Astrocyte of the spinal cord (primary cell): ENCODE data around the gene NDC1.

ENCODE experiments used
- DNase-seq: peaks from one replicate; pipeline ENCODE4 v3.0.0; 2011; ENCODE audit warnings: low read depth, low spot score
- H3K4me3 ChIP-seq: 2 replicates; pipeline ENCODE4 v1.5.1; 2011; ENCODE audit warnings: low read depth, mild to moderate bottlenecking, low read length, moderate library complexity
- in situ Hi-C: cut with HindIII; loops from 2 replicates; pipeline ENCODE4 v1.10.0; 2017; ENCODE audit warnings: low sequenced_read_pairs
- TF ChIP-seq, protein P1 (sequence below): IDR thresholded peaks from 2 replicates; pipeline ENCODE4 v1.5.1; 2012; ENCODE audit warnings: low read depth, mild to moderate bottlenecking, low read length, inconsistent platforms

The NDC1 gene

DNA sequence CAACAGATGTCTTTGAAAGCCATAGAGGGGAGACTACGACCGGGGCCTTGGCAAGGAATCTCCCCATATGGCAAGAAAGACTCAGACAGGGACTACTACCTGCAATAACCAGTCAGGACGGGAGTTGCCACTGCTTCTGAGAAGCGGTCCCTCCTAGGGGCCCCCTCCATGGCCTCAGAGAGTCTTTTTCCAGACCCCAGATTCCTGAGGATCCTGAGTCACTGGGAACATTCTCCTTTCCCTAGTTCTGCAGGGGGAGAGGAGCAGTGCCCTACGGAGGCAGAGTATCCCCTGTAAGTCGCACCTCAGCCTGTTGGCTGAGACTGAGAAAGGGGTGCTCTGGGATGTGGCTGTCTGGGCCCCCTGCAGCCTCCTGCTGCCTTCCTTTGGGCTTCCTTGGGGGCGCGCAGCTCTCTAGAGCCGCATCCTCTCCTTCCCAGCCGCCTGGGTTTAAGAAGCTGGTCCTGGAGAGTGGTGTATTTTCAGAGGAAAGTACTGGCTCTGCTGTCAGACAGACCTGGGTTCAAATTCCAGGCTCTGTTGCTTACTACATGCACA, 107.0 kb downstream of the NDC1 start:
- no peak for DNase-seq
- in situ Hi-C loops: no loop called here
- no peak overlapping the region for H3K4me3 ChIP-seq
- TF ChIP-seq, protein P1, sequence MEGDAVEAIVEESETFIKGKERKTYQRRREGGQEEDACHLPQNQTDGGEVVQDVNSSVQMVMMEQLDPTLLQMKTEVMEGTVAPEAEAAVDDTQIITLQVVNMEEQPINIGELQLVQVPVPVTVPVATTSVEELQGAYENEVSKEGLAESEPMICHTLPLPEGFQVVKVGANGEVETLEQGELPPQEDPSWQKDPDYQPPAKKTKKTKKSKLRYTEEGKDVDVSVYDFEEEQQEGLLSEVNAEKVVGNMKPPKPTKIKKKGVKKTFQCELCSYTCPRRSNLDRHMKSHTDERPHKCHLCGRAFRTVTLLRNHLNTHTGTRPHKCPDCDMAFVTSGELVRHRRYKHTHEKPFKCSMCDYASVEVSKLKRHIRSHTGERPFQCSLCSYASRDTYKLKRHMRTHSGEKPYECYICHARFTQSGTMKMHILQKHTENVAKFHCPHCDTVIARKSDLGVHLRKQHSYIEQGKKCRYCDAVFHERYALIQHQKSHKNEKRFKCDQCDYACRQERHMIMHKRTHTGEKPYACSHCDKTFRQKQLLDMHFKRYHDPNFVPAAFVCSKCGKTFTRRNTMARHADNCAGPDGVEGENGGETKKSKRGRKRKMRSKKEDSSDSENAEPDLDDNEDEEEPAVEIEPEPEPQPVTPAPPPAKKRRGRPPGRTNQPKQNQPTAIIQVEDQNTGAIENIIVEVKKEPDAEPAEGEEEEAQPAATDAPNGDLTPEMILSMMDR: no peak

GRCh38 chr1:53730224-53730865, 107.8 kb downstream of the NDC1 start:
- H3K4me3 ChIP-seq: no peak overlapping the region
- in situ Hi-C loops: no loop called here
- DNase-seq: no peak
- TF ChIP-seq, protein P1: no peak

DNA sequence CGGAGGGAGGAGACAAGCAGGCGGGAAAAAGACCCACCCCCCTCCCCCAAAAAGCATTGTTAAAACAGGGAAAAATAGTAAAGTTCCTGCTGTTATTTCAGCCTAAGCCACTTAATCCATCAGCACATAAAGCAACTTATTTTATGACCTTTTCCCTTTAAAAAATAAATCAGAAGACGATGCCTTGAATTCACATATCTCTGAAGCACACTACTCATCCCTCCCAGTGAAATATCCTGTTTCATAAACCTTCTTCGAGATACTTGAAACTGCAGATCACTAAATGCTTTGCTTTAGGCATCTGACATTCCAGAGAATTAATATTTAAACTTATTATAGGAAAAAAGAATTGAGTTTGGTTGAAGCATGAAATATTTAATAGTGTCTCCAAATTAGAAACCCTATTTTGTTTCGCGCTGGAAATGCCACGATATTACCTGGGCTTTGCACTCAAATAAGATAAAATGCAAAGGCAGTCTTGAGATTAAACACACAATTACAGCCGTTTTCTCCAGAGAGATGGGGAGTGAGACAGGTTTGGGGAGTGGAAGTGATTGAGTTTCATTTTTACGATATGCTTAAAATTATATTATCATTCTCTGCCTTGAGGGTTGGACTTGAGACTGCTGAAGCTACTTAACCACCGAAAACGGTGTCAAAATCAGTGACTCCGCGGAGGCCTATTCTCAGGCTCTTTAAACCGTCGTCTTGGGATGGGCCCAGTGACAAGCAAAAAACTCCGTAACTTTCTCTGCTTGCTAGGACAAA, 108.5 kb downstream of the NDC1 start:
- TF ChIP-seq, protein P1: no peak
- in situ Hi-C loops: no loop called here
- H3K4me3 ChIP-seq: no peak overlapping the region
- peak; percentile 18 for DNase-seq

- in situ Hi-C loops: no loop called here
Observed at GRCh38 chr1:53728702-53729455, 109.2 kb downstream of the NDC1 start.

GRCh38 chr1:53728196-53728595, 109.9 kb downstream of the NDC1 start:
- TF ChIP-seq, protein P1: no peak
- in situ Hi-C loops: no loop called here
- no peak for DNase-seq
- no peak overlapping the region for H3K4me3 ChIP-seq

More at GRCh38 chr1:53728702-53729455, 109.2 kb downstream of the NDC1 start:
- H3K4me3 ChIP-seq: no peak overlapping the region
- TF ChIP-seq, protein P1: no peak
- peak; percentile 17 for DNase-seq

GRCh38 chr1:53727461-53728092, 110.5 kb downstream of the NDC1 start:
- in situ Hi-C loops: no loop called here

More at GRCh38 chr1:53727461-53728092, 110.5 kb downstream of the NDC1 start:
- DNase-seq: no peak
- no peak overlapping the region for H3K4me3 ChIP-seq
- TF ChIP-seq, protein P1: no peak
